Measurements from ENCODE around the gene LPAR6.

The LPAR6 gene

DNA sequence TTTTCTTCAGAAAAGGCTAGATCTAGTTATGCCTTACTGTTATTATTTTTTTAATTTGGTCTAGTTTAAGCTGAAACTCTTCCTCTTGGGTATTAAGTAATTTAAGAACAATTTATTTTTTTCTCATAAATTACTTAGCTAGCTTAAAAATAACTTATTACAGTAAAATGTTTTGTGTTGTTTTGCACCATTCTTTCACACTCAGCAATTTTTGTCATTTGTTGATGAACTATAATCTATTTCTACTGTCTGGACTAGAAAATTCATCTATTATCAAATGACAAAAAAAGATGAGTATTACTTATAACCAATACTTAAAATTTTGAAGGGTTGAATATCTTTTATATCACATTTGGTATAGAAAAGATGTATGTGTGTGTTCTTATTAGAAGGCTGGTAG lies 1.6 kb upstream of the LPAR6 start:
- ATAC-seq: no peak
- TF ChIP-seq GLIS3 (CRISPR knock-in tag; IDR thresholded peaks at IDR 0.05): no peak
- TF ChIP-seq, protein P1, sequence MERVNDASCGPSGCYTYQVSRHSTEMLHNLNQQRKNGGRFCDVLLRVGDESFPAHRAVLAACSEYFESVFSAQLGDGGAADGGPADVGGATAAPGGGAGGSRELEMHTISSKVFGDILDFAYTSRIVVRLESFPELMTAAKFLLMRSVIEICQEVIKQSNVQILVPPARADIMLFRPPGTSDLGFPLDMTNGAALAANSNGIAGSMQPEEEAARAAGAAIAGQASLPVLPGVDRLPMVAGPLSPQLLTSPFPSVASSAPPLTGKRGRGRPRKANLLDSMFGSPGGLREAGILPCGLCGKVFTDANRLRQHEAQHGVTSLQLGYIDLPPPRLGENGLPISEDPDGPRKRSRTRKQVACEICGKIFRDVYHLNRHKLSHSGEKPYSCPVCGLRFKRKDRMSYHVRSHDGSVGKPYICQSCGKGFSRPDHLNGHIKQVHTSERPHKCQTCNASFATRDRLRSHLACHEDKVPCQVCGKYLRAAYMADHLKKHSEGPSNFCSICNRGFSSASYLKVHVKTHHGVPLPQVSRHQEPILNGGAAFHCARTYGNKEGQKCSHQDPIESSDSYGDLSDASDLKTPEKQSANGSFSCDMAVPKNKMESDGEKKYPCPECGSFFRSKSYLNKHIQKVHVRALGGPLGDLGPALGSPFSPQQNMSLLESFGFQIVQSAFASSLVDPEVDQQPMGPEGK (CRISPR knock-in tag; IDR thresholded peaks at IDR 0.05; ENCODE audit: borderline replicate concordance): no peak
- no peak for TF ChIP-seq ZNF8 (CRISPR knock-in tag; IDR thresholded peaks at IDR 0.05)
- no peak for TF ChIP-seq CSRNP3 (CRISPR knock-in tag; IDR thresholded peaks at IDR 0.05)
- TF ChIP-seq ARNTL (CRISPR knock-in tag; IDR thresholded peaks at IDR 0.05; ENCODE audit: borderline replicate concordance, low read depth): no peak
- TF ChIP-seq POU6F1 (CRISPR knock-in tag; IDR thresholded peaks at IDR 0.05; ENCODE audit: borderline replicate concordance, low read depth): no peak
- no peak for TF ChIP-seq ZFP3 (CRISPR knock-in tag; IDR thresholded peaks at IDR 0.05)
- no peak for TF ChIP-seq RARB (CRISPR knock-in tag; IDR thresholded peaks at IDR 0.05)
- TF ChIP-seq ZNF70 (CRISPR knock-in tag; IDR thresholded peaks at IDR 0.05): no peak
- TF ChIP-seq, protein P2, sequence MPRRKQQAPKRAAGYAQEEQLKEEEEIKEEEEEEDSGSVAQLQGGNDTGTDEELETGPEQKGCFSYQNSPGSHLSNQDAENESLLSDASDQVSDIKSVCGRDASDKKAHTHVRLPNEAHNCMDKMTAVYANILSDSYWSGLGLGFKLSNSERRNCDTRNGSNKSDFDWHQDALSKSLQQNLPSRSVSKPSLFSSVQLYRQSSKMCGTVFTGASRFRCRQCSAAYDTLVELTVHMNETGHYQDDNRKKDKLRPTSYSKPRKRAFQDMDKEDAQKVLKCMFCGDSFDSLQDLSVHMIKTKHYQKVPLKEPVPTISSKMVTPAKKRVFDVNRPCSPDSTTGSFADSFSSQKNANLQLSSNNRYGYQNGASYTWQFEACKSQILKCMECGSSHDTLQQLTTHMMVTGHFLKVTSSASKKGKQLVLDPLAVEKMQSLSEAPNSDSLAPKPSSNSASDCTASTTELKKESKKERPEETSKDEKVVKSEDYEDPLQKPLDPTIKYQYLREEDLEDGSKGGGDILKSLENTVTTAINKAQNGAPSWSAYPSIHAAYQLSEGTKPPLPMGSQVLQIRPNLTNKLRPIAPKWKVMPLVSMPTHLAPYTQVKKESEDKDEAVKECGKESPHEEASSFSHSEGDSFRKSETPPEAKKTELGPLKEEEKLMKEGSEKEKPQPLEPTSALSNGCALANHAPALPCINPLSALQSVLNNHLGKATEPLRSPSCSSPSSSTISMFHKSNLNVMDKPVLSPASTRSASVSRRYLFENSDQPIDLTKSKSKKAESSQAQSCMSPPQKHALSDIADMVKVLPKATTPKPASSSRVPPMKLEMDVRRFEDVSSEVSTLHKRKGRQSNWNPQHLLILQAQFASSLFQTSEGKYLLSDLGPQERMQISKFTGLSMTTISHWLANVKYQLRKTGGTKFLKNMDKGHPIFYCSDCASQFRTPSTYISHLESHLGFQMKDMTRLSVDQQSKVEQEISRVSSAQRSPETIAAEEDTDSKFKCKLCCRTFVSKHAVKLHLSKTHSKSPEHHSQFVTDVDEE (CRISPR knock-in tag; IDR thresholded peaks at IDR 0.05): no peak
- TF ChIP-seq ZNF565 (CRISPR knock-in tag; conservative IDR thresholded peaks at IDR 0.05; ENCODE audit: low read depth): no peak
- no peak for TF ChIP-seq PPARA (CRISPR knock-in tag; IDR thresholded peaks at IDR 0.05; ENCODE audit: borderline replicate concordance)
- TF ChIP-seq ZC3H10 (CRISPR knock-in tag; IDR thresholded peaks at IDR 0.05): no peak
- no peak for TF ChIP-seq BACH2 (CRISPR knock-in tag; IDR thresholded peaks at IDR 0.05; ENCODE audit: borderline replicate concordance)
- no peak for TF ChIP-seq TOX (CRISPR knock-in tag; IDR thresholded peaks at IDR 0.05; ENCODE audit: borderline replicate concordance)

- ATAC-seq: no peak
- TF ChIP-seq RARB (CRISPR knock-in tag; IDR thresholded peaks at IDR 0.05) (no peak), TCF4 (CRISPR knock-in tag; IDR thresholded peaks at IDR 0.05; ENCODE audit: borderline replicate concordance) (no peak), SNAI2 (CRISPR knock-in tag; IDR thresholded peaks at IDR 0.05) (no peak), OSR1 (CRISPR knock-in tag; IDR thresholded peaks at IDR 0.05) (no peak), ESRRG (CRISPR knock-in tag; IDR thresholded peaks at IDR 0.05) (no peak), ARNTL (CRISPR knock-in tag; IDR thresholded peaks at IDR 0.05; ENCODE audit: borderline replicate concordance, low read depth) (no peak), CSRNP3 (CRISPR knock-in tag; IDR thresholded peaks at IDR 0.05) (no peak), POU6F1 (CRISPR knock-in tag; IDR thresholded peaks at IDR 0.05; ENCODE audit: borderline replicate concordance, low read depth) (no peak), TOX (CRISPR knock-in tag; IDR thresholded peaks at IDR 0.05; ENCODE audit: borderline replicate concordance) (no peak), ZC3H10 (CRISPR knock-in tag; IDR thresholded peaks at IDR 0.05) (no peak), PPARA (CRISPR knock-in tag; IDR thresholded peaks at IDR 0.05; ENCODE audit: borderline replicate concordance) (no peak), ZFP30 (CRISPR knock-in tag; IDR thresholded peaks at IDR 0.05) (no peak), GLIS3 (CRISPR knock-in tag; IDR thresholded peaks at IDR 0.05) (no peak), ISL1 (CRISPR knock-in tag; IDR thresholded peaks at IDR 0.05) (no peak), ZNF70 (CRISPR knock-in tag; IDR thresholded peaks at IDR 0.05) (no peak)
- TF ChIP-seq, protein P1 (CRISPR knock-in tag; IDR thresholded peaks at IDR 0.05; ENCODE audit: borderline replicate concordance): no peak
Observed at GRCh38 chr13:48411841-48412531, 927 bp downstream of the LPAR6 start.
